Measurements from ENCODE around the gene ARF1.

Gene ARF1

DNA sequence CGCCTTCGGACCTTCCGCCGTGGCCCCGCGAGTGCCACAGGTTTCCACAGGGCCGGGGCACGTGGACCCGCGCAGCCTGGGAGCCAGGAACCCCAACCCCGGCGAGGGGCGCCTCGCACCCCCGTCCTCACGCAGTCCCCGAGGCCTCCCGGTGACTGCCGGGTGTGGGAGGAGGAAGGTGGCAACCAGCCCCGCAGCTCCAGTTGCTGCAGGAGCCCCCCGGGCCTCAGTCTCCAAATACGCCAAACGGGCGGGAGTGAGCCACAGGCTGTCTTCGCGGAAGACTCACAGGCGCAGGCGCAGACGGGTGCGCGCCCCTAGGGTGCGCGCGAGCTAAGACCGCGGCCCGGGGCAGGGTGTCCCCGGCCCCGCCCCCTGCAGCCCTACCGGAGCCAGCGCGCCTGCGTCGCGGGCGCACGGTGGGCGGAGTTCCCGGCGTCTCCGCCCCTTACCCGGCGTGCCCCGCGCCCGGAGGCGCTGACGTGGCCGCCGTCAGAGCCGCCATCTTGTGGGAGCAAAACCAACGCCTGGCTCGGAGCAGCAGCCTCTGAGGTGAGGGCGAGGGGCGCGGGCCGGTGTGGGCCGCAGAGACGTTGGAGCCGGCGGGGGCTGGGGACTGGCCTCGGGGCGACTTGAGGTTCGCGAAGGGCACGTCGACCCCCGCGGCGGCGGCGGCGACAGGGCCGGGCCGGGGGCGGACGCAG, at the start of gene ARF1:
ARF1 (plus strand) TSS at position 495 of the 704 bp plus-strand sequence. CDS start 14,407 bp downstream, outside the sequence.
- DNase-seq (ENCODE audit: low read depth): peak; percentile 90

- no peak for DNase-seq (ENCODE audit: low read depth)
These were observed 49.1 kb upstream of the ARF1 start for GRCh38 chr1:228033376-228033775.

- DNase-seq (ENCODE audit: low read depth): no peak
These were observed 47.3 kb upstream of the ARF1 start for GRCh38 chr1:228034954-228035837.

GRCh38 chr1:228035844-228036243, 46.7 kb upstream of the ARF1 start:
- DNase-seq (ENCODE audit: low read depth): no peak

- no peak for DNase-seq (ENCODE audit: low read depth)
These were observed 45.7 kb upstream of the ARF1 start for GRCh38 chr1:228036701-228037231.

GRCh38 chr1:228037401-228038386, 44.8 kb upstream of the ARF1 start:
- DNase-seq (ENCODE audit: low read depth): no peak

- no peak for DNase-seq (ENCODE audit: low read depth)
These were observed 44.0 kb upstream of the ARF1 start for GRCh38 chr1:228038387-228039005.

GRCh38 chr1:228039006-228039903, 43.3 kb upstream of the ARF1 start:
- DNase-seq (ENCODE audit: low read depth): no peak

- DNase-seq (ENCODE audit: low read depth): no peak
These were observed 42.5 kb upstream of the ARF1 start for GRCh38 chr1:228039986-228040385.

DNA sequence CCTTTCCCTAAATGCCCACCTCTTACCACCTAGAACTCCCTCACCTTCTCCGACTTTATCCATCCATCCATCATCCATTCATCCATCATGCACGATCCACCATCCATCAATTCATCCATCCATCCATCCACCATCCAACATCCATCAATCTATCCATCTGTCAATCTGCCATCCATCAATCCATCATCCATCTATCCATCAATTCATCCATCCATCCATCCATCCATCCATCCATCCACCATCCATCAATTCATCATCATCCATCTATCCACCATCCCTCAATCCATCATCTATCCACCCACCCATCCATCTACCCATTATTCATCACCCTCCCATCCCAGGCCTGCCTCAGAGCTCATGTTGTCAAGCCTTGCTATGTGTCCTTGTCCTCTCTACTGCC, 41.2 kb upstream of the ARF1 start:
- DNase-seq (ENCODE audit: low read depth): no peak

GRCh38 chr1:228042508-228042907, 40.0 kb upstream of the ARF1 start:
- DNase-seq (ENCODE audit: low read depth): no peak

GRCh38 chr1:228043281-228043848, 39.1 kb upstream of the ARF1 start:
- no peak for DNase-seq (ENCODE audit: low read depth)

- DNase-seq (ENCODE audit: low read depth): no peak
These were observed 37.5 kb upstream of the ARF1 start for GRCh38 chr1:228044961-228045360.

GRCh38 chr1:228045405-228045804, 37.1 kb upstream of the ARF1 start:
- DNase-seq (ENCODE audit: low read depth): no peak

GRCh38 chr1:228045871-228046270, 36.6 kb upstream of the ARF1 start:
- no peak for DNase-seq (ENCODE audit: low read depth)

- DNase-seq (ENCODE audit: low read depth): no peak
These were observed 35.9 kb upstream of the ARF1 start for GRCh38 chr1:228046421-228047182.

DNA sequence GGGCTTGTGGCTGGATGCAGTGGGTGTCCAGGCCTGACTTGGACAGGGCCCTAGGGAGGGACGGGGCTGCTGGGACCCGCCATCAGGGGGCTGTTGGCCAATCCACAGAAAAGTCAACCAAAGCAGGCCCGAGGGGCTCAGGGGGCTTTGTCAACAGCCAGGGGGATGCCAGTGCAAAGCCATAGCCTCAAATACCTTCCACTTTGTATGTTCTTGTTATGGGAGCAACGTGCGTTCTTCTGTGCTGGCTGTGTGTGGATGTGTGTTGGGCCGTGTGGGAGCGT, 35.4 kb upstream of the ARF1 start:
- DNase-seq (ENCODE audit: low read depth): no peak

- DNase-seq (ENCODE audit: low read depth): no peak
These were observed 34.4 kb upstream of the ARF1 start for GRCh38 chr1:228048120-228048519.

DNA sequence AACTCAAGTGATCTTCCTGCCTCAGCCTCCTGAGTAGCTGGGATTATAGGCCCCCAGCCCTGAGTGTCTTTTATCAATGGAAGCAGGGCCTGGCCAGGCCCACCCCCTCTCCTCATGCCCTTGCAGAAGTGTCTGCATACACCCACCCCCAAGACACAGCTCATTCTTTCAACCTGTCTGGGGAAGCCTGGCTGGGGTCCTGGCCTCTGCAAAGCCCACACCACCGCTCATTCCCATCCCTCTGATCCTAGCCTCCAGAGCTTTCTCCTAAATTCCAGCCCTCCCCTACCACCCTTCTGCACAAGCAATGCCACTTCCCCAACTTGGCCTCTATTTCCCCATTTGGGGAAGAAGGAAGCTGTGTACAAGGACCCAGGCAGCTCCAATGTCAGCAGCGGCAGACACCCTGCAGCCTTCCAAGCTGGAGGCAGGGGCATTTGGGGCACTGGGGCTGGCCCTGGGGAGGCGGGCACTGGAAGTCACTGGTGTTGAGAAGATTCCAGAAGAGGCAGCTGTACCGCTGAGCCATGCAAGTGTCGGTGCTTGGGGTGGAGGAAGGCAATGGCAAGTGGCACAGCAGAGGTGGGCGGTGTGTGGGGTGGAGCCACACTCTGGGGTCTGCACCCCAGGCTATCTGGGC, 33.7 kb upstream of the ARF1 start:
- no peak for DNase-seq (ENCODE audit: low read depth)

Measured in fibroblast of gingiva (primary cell).